Calu3 (cell line): ENCODE measurements around the gene CCDC170. TPM values are rescaled to one million over a fixed set of nuclear protein-coding genes. Genes with fewer than 3 reads are reported as not detected.

ENCODE experiments used
- BruUV-seq: library from RNA; stranded (reverse); fragments of 400-500 nt; replicated peaks from 2 replicates; lab custom pipeline; 2021; lab: Mats Ljungman, UMichigan
- CTCF ChIA-PET: fragments of 300-600 bp; sonication (Branson Sonifier 250); formaldehyde crosslinking; loops from one replicate; lab custom pipeline; 2022; ENCODE audit warnings: antibody characterized with exemption; lab: Charles Lee
- DNase-seq: peaks from one replicate; pipeline ENCODE4 v3.0.0; 2022
- H3K27ac Mint-ChIP-seq: one replicate; pipeline ENCODE4 v1.8.0; 2022; ENCODE audit warnings: mixed read lengths; ENCODE audit not compliant: unreplicated experiment
- H3K27me3 Mint-ChIP-seq: one replicate; pipeline ENCODE4 v1.8.0; 2022; ENCODE audit warnings: mixed read lengths; ENCODE audit not compliant: unreplicated experiment
- H3K36me3 Mint-ChIP-seq: one replicate; pipeline ENCODE4 v1.8.0; 2022; ENCODE audit warnings: mild to moderate bottlenecking, moderate library complexity, mixed read lengths; ENCODE audit not compliant: insufficient read depth, unreplicated experiment
- H3K4me1 Mint-ChIP-seq: one replicate; pipeline ENCODE4 v1.8.0; 2022; ENCODE audit warnings: mild to moderate bottlenecking, low read depth, mixed read lengths; ENCODE audit not compliant: unreplicated experiment
- H3K4me3 Mint-ChIP-seq: one replicate; pipeline ENCODE4 v1.8.0; 2022; ENCODE audit warnings: mild to moderate bottlenecking, low read depth, moderate library complexity, mixed read lengths; ENCODE audit not compliant: unreplicated experiment
- H3K9me3 Mint-ChIP-seq: one replicate; pipeline ENCODE4 v1.8.0; 2022; ENCODE audit warnings: low read depth, mixed read lengths; ENCODE audit not compliant: unreplicated experiment
- CTCF ChIP-seq: fragments of 200-600 bp; IDR thresholded peaks from one replicate; pipeline ENCODE4 v1.8.0; 2022; ENCODE audit warnings: antibody characterized with exemption; ENCODE audit not compliant: unreplicated experiment
- intact Hi-C: fragments of 100-400 bp; cut with micrococcal nuclease; formaldehyde crosslinking; loops from one replicate; pipeline ENCODE4 v1.10.0; 2022; ENCODE audit not compliant: unreplicated experiment
- total RNA-seq: library from RNA; stranded (reverse); gene quantifications from 2 replicates; pipeline ENCODE4 v1.2.3, GENCODE V29; 2022

Gene CCDC170
- total RNA-seq, 1 experiment from 2014 or later: 0.26 TPM

- Mint-ChIP-seq H3K27me3 (no peaks in the 10 kb centered on the region), H3K4me1 (no peaks in the 10 kb centered on the region), H3K27ac (no peak overlapping the region), H3K36me3 (no peaks in the 10 kb centered on the region), H3K4me3 (no peak overlapping the region), H3K9me3 (no peaks in the 10 kb centered on the region)
- DNase-seq: no peak
- BruUV-seq: no TSS peak
- intact Hi-C loops: no loop called here
- no peak for TF ChIP-seq CTCF
- CTCF ChIA-PET: no interaction called here
Measured at GRCh38 chr6:151609146-151609902, 115.5 kb downstream of the CCDC170 start.

- TF ChIP-seq CTCF: no peak
- DNase-seq: no peak
- BruUV-seq: no TSS peak
- Mint-ChIP-seq H3K9me3 (no peaks in the 10 kb centered on the region), H3K4me1 (no peaks in the 10 kb centered on the region), H3K27me3 (no peaks in the 10 kb centered on the region), H3K36me3 (no peaks in the 10 kb centered on the region), H3K27ac (no peak overlapping the region), H3K4me3 (no peak overlapping the region)
- intact Hi-C loops: no loop called here
- CTCF ChIA-PET: no interaction called here
Measured at GRCh38 chr6:151610326-151610725, 116.5 kb downstream of the CCDC170 start.

GRCh38 chr6:151614630-151615029, 120.8 kb downstream of the CCDC170 start:
- CTCF ChIA-PET: no interaction called here
- H3K4me3 Mint-ChIP-seq: no peak overlapping the region
- no peaks in the 10 kb centered on the region for H3K36me3 Mint-ChIP-seq
- intact Hi-C loops: no loop called here
- TF ChIP-seq CTCF: no peak
- no peak for DNase-seq
- H3K4me1 Mint-ChIP-seq: no peaks in the 10 kb centered on the region
- H3K27ac Mint-ChIP-seq: no peak overlapping the region
- no TSS peak for BruUV-seq
- H3K27me3 Mint-ChIP-seq: no peaks in the 10 kb centered on the region
- H3K9me3 Mint-ChIP-seq: no peaks in the 10 kb centered on the region

- H3K4me1 Mint-ChIP-seq: no peaks in the 10 kb centered on the region
- CTCF ChIA-PET: no interaction called here
- H3K27ac Mint-ChIP-seq: no peak overlapping the region
- H3K27me3 Mint-ChIP-seq: no peaks in the 10 kb centered on the region
- no TSS peak for BruUV-seq
- H3K9me3 Mint-ChIP-seq: no peaks in the 10 kb centered on the region
- H3K36me3 Mint-ChIP-seq: no peaks in the 10 kb centered on the region
- no peak overlapping the region for H3K4me3 Mint-ChIP-seq
- intact Hi-C loops: no loop called here
- TF ChIP-seq CTCF: no peak
- no peak for DNase-seq
Measured at GRCh38 chr6:151616091-151616513, 122.3 kb downstream of the CCDC170 start.
